HepG2 (cell line): Measurements from ENCODE around the gene COX7A1. TPM values are rescaled to one million over a fixed set of nuclear protein-coding genes. Genes with fewer than 3 reads are reported as not detected.

Experiments used
- ARNTL ChIP-seq: sonication (generic); formaldehyde crosslinking; IDR thresholded peaks from 2 replicates; pipeline ENCODE4 v1.4.0; 2020; ENCODE audit warnings: mild to moderate bottlenecking, missing genetic modification reagents
- CREB1 ChIP-seq, 2 experiments: fragments of 450-650 bp in 1 of 2; IDR thresholded peaks; 2 replicates each; pipeline ENCODE4 v1.6.1; 2016 to 2017; ENCODE audit warnings: control low read depth in 1 of 2, mild to moderate bottlenecking in 1 of 2, missing compliant biosample characterization in 1 of 2, missing genetic modification characterization in 1 of 2
- CSRNP1 ChIP-seq: sonication (generic); formaldehyde crosslinking; IDR thresholded peaks from 2 replicates; pipeline ENCODE4 v1.8.1; 2023; ENCODE audit warnings: mild to moderate bottlenecking, missing genetic modification reagents
- FOSL2 ChIP-seq: sonication (generic); formaldehyde crosslinking; IDR thresholded peaks from 2 replicates; pipeline ENCODE4 v1.4.0; 2020; ENCODE audit warnings: missing genetic modification reagents
- MTF2 ChIP-seq: sonication (generic); formaldehyde crosslinking; IDR thresholded peaks from 2 replicates; pipeline ENCODE4 v1.5.0; 2020; ENCODE audit warnings: missing genetic modification reagents, borderline replicate concordance
- NR0B2 ChIP-seq: sonication (generic); formaldehyde crosslinking; IDR thresholded peaks from 2 replicates; pipeline ENCODE4 v1.4.0; 2020; ENCODE audit warnings: mild to moderate bottlenecking, missing genetic modification reagents
- NR2F6 ChIP-seq, 2 experiments: IDR thresholded peaks; 2 replicates each; pipeline ENCODE4 v1.6.1; 2016; ENCODE audit warnings: antibody characterized with exemption in 1 of 2, mild to moderate bottlenecking in 1 of 2
- SETDB1 ChIP-seq: sonication (generic); formaldehyde crosslinking; IDR thresholded peaks from 2 replicates; pipeline ENCODE4 v1.5.1; 2020; ENCODE audit warnings: missing genetic modification reagents, mild to moderate bottlenecking, borderline replicate concordance
- SIX4 ChIP-seq: sonication (generic); formaldehyde crosslinking; IDR thresholded peaks from 2 replicates; pipeline ENCODE4 v1.4.0; 2020; ENCODE audit warnings: missing genetic modification reagents
- SRY ChIP-seq: sonication (generic); formaldehyde crosslinking; IDR thresholded peaks from 2 replicates; pipeline ENCODE4 v1.8.0; 2022; ENCODE audit warnings: mild to moderate bottlenecking, missing genetic modification reagents
- TOPORS ChIP-seq: sonication (generic); formaldehyde crosslinking; IDR thresholded peaks from 2 replicates; pipeline ENCODE4 v1.8.0; 2023; ENCODE audit warnings: mild to moderate bottlenecking, missing genetic modification reagents
- TRIM22 ChIP-seq: fragments of 450-650 bp; IDR thresholded peaks from 2 replicates; pipeline ENCODE4 v1.6.1; 2017
- ZBTB3 ChIP-seq: sonication (generic); formaldehyde crosslinking; IDR thresholded peaks from 2 replicates; pipeline ENCODE4 v1.4.0; 2020; ENCODE audit warnings: low read depth, mild to moderate bottlenecking, moderate library complexity, missing genetic modification reagents, borderline replicate concordance
- ZBTB7A ChIP-seq: sonication (generic); formaldehyde crosslinking; IDR thresholded peaks from 2 replicates; pipeline ENCODE4 v1.8.0; 2022; ENCODE audit warnings: mild to moderate bottlenecking, missing genetic modification reagents
- ZFP82 ChIP-seq: sonication (generic); formaldehyde crosslinking; IDR thresholded peaks from 2 replicates; pipeline ENCODE4 v1.5.1; 2020; ENCODE audit warnings: mild to moderate bottlenecking, missing genetic modification reagents, borderline replicate concordance
- ZNF264 ChIP-seq: sonication (generic); formaldehyde crosslinking; IDR thresholded peaks from 2 replicates; pipeline ENCODE4 v1.4.0; 2020; ENCODE audit warnings: missing genetic modification reagents
- ZNF383 ChIP-seq: sonication (generic); formaldehyde crosslinking; IDR thresholded peaks from 2 replicates; pipeline ENCODE4 v1.4.0; 2020; ENCODE audit warnings: missing genetic modification reagents, mild to moderate bottlenecking, borderline replicate concordance
- ZNF501 ChIP-seq: sonication (generic); formaldehyde crosslinking; IDR thresholded peaks from 2 replicates; pipeline ENCODE4 v1.5.1; 2020; ENCODE audit warnings: mild to moderate bottlenecking, moderate library complexity, missing genetic modification reagents
- ZNF549 ChIP-seq: sonication (generic); formaldehyde crosslinking; IDR thresholded peaks from 2 replicates; pipeline ENCODE4 v1.5.0; 2020; ENCODE audit warnings: missing genetic modification reagents
- ZNF878 ChIP-seq: sonication (generic); formaldehyde crosslinking; IDR thresholded peaks from 2 replicates; pipeline ENCODE4 v1.8.1; 2023; ENCODE audit warnings: mild to moderate bottlenecking, missing genetic modification reagents, moderate library complexity
- ZSCAN30 ChIP-seq: sonication (generic); formaldehyde crosslinking; IDR thresholded peaks from 2 replicates; pipeline ENCODE4 v1.5.0; 2020; ENCODE audit warnings: mild to moderate bottlenecking, missing genetic modification reagents
- polyA plus RNA-seq, 8 experiments: library from polyadenylated mRNA; depleted of rRNA in 3 of 8; stranded (reverse) in 7 of 8; unstranded in 1 of 8; fragments of >200 nt; fragmentation: Illumina TruSeq in 4 of 8; extraction: Trizol in 4 of 8; gene quantifications; 2 replicates each; pipeline versions ENCODE4 v1.2.1 to v1.2.3, GENCODE V29; 2011 to 2016; ENCODE audit warnings: low read depth in 4 of 8, missing spikeins in 1 of 8, mixed read lengths in 1 of 8; ENCODE audit not compliant: insufficient read depth in 1 of 8
- total RNA-seq, 5 experiments: library from RNA; depleted of rRNA; stranded (reverse); fragments of >200 nt; fragmentation: Illumina TruSeq; extraction: Trizol; gene quantifications; 2 replicates each; pipeline ENCODE4 v1.2.3, GENCODE V29; 2016; ENCODE audit warnings: low read depth in 1 of 5
- TF ChIP-seq, protein P1 (sequence below): sonication (generic); formaldehyde crosslinking; IDR thresholded peaks from 2 replicates; pipeline ENCODE4 v1.4.0; 2020; ENCODE audit warnings: missing genetic modification reagents

COX7A1 gene
- total and polyA plus RNA-seq, 2 of the 13 experiments (the other 11 are each of a cell fraction or from before 2014, with no cell fraction given) = not detected

GRCh38 chr19:36120092-36120983, 31.9 kb downstream of the COX7A1 start (continued):
- TF ChIP-seq SIX4 (0 out of 2 replicates have a peak, but pooled peaks have one; percentile 40), TRIM22 (no peak), ZSCAN30 (CRISPR knock-in tag) (no peak), SETDB1 (no peak), ARNTL (peak; percentile 80), FOSL2 (CRISPR knock-in tag) (peak; percentile 68), NR2F6 (IDR thresholded peaks at IDR 0.05) (peak; percentile 69), NR2F6 (CRISPR knock-in tag; IDR thresholded peaks at IDR 0.05) (peak; percentile 80), TOPORS (peak; percentile 75; the same call in 1 of the 2 replicates), CSRNP1 (peak; percentile 94), MTF2 (CRISPR knock-in tag) (no peak), ZBTB3 (0 out of 2 replicates have a peak, but pooled peaks have one; percentile 42), CREB1 (IDR thresholded peaks at IDR 0.05) (no peak), CREB1 (CRISPR knock-in tag; IDR thresholded peaks at IDR 0.05) (peak; percentile 61), SRY (CRISPR knock-in tag) (no peak), ZBTB7A (CRISPR knock-in tag) (peak; percentile 38; the same call in 1 of the 2 replicates), ZNF501 (CRISPR knock-in tag) (peak; percentile 61; the same call in 1 of the 2 replicates), ZFP82 (CRISPR knock-in tag) (no peak), ZNF878 (CRISPR knock-in tag) (0 out of 2 replicates have a peak, but pooled peaks have one; percentile 65), NR0B2 (CRISPR knock-in tag) (no peak), ZNF383 (CRISPR knock-in tag) (0 out of 2 replicates have a peak, but pooled peaks have one; percentile 45), ZNF264 (CRISPR knock-in tag) (peak; percentile 82; the same call in 1 of the 2 replicates), ZNF549 (CRISPR knock-in tag) (no peak)
- TF ChIP-seq, protein P1, sequence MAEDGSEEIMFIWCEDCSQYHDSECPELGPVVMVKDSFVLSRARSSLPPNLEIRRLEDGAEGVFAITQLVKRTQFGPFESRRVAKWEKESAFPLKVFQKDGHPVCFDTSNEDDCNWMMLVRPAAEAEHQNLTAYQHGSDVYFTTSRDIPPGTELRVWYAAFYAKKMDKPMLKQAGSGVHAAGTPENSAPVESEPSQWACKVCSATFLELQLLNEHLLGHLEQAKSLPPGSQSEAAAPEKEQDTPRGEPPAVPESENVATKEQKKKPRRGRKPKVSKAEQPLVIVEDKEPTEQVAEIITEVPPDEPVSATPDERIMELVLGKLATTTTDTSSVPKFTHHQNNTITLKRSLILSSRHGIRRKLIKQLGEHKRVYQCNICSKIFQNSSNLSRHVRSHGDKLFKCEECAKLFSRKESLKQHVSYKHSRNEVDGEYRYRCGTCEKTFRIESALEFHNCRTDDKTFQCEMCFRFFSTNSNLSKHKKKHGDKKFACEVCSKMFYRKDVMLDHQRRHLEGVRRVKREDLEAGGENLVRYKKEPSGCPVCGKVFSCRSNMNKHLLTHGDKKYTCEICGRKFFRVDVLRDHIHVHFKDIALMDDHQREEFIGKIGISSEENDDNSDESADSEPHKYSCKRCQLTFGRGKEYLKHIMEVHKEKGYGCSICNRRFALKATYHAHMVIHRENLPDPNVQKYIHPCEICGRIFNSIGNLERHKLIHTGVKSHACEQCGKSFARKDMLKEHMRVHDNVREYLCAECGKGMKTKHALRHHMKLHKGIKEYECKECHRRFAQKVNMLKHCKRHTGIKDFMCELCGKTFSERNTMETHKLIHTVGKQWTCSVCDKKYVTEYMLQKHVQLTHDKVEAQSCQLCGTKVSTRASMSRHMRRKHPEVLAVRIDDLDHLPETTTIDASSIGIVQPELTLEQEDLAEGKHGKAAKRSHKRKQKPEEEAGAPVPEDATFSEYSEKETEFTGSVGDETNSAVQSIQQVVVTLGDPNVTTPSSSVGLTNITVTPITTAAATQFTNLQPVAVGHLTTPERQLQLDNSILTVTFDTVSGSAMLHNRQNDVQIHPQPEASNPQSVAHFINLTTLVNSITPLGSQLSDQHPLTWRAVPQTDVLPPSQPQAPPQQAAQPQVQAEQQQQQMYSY (CRISPR knock-in tag) = peak; percentile 67; the same call in 1 of the 2 replicates
